Right lobe of liver (tissue), 4 donors: ENCODE results near the gene MT1G.

ENCODE experiments used
- CTCF ChIP-seq, 4 donors: fragments of 200-600 bp in 3 of 4; fragments of 450-650 bp in 1 of 4; IDR thresholded peaks; one replicate each; pipeline versions ENCODE4 v1.5.1 to v1.8.0; 2016 to 2022; ENCODE audit warnings: antibody characterized with exemption in 4 of 4, mild to moderate bottlenecking in 2 of 4
- POLR2A ChIP-seq: fragments of 450-650 bp; IDR thresholded peaks from one replicate; pipeline ENCODE4 v1.6.1; 2017; ENCODE audit warnings: antibody characterized with exemption, mild to moderate bottlenecking
- donor health status: DM: no; HTN: no; CAD: no.
- donor health status: DM: no; HTN: no; CAD: no.
- donor health status: DM: no; HTN: yes; CAD: no.

- TF ChIP-seq CTCF (IDR thresholded peaks at IDR 0.05) (no peak), POLR2A (no peak)
These were observed 5.1 kb upstream of the MT1G start for GRCh38 chr16:56672761-56673536.
